Fibroblast of lung (primary cell): ENCODE measurements around the gene SLC23A2. TPM values are rescaled to one million over a fixed set of nuclear protein-coding genes. Genes with fewer than 3 reads are reported as not detected.

Experiments used
- DNase-seq, 2 donors: peaks; one replicate each; pipeline versions ENCODE4 v3.0.0 to v3.0.0-alpha.2; 2010; ENCODE audit warnings: low read depth in 2 of 2
- H2AFZ ChIP-seq: 2 replicates; pipeline ENCODE4 v1.5.1; 2012; ENCODE audit warnings: low read length, control low read depth, inconsistent platforms
- H3K27ac ChIP-seq: 2 replicates; pipeline ENCODE4 v1.5.1; 2011; ENCODE audit warnings: low read length, control low read depth; ENCODE audit not compliant: insufficient read depth
- H3K27me3 ChIP-seq: 2 replicates; pipeline ENCODE4 v1.5.1; 2011; ENCODE audit warnings: mild to moderate bottlenecking, low read length; ENCODE audit not compliant: control insufficient read depth, insufficient read depth
- H3K36me3 ChIP-seq: 2 replicates; pipeline ENCODE4 v1.5.1; 2011; ENCODE audit warnings: low read length; ENCODE audit not compliant: control insufficient read depth, insufficient read depth
- H3K4me1 ChIP-seq: 2 replicates; pipeline ENCODE4 v1.5.1; 2011; ENCODE audit warnings: low read length; ENCODE audit not compliant: control insufficient read depth, insufficient read depth; ENCODE audit errors: extremely low read depth
- H3K4me2 ChIP-seq: 2 replicates; pipeline ENCODE4 v1.5.1; 2011; ENCODE audit warnings: low read length, control low read depth; ENCODE audit not compliant: insufficient read depth; ENCODE audit errors: extremely low read depth
- H3K4me3 ChIP-seq, 4 experiments: fragments of 200-600 bp in 1 of 4; sonication (generic) in 1 of 4; replicated peaks in 1 of 4; 2 replicates each; pipeline ENCODE4 v1.5.1; 2011 to 2016; ENCODE audit warnings: low read length in 4 of 4, low read depth in 3 of 4, mild to moderate bottlenecking in 3 of 4, control low read depth in 2 of 4, inconsistent platforms in 1 of 4, mixed read lengths in 1 of 4; ENCODE audit not compliant: insufficient read depth in 1 of 4; ENCODE audit errors: control extremely low read depth in 1 of 4
- H3K79me2 ChIP-seq: 2 replicates; pipeline ENCODE4 v1.5.1; 2012; ENCODE audit warnings: mild to moderate bottlenecking, low read length, inconsistent platforms; ENCODE audit not compliant: control insufficient read depth, insufficient read depth
- H3K9ac ChIP-seq: 2 replicates; pipeline ENCODE4 v1.5.1; 2011; ENCODE audit warnings: mild to moderate bottlenecking, low read length, control low read depth; ENCODE audit not compliant: insufficient read depth
- H3K9me3 ChIP-seq: 2 replicates; pipeline ENCODE4 v1.5.1; 2012; ENCODE audit warnings: low read depth, low read length; ENCODE audit not compliant: control insufficient read depth, insufficient read depth
- H4K20me1 ChIP-seq: 2 replicates; pipeline ENCODE4 v1.5.1; 2011; ENCODE audit warnings: low read length; ENCODE audit not compliant: control insufficient read depth, insufficient read depth; ENCODE audit errors: extremely low read depth
- CTCF ChIP-seq, 2 donors: IDR thresholded peaks in 1 of 2; conservative IDR thresholded peaks in 1 of 2; 1 replicate in 1 of 2; 2 replicates in 1 of 2; pipeline ENCODE4 v1.5.1; 2011 to 2012; ENCODE audit warnings: low read length in 2 of 2, control low read depth in 1 of 2, inconsistent platforms in 1 of 2, low read depth in 1 of 2, mild to moderate bottlenecking in 1 of 2
- EZH2 ChIP-seq: IDR thresholded peaks from 2 replicates; pipeline ENCODE4 v1.5.1; 2012; ENCODE audit warnings: low read length, control low read depth, mild to moderate bottlenecking; ENCODE audit errors: missing control alignments
- polyA plus RNA-seq, 2 donors: library from polyadenylated mRNA; depleted of rRNA in 1 of 2; stranded (reverse) in 1 of 2; unstranded in 1 of 2; fragments of >200 nt; gene quantifications; 2 replicates each; pipeline ENCODE4 v1.2.1, GENCODE V29; 2011 to 2012; ENCODE audit warnings: missing spikeins in 1 of 2
- total RNA-seq: library from RNA; depleted of rRNA; stranded (reverse); fragments of >200 nt; gene quantifications from 2 replicates; pipeline ENCODE4 v1.2.1, GENCODE V29; 2014

SLC23A2 gene
- total and polyA plus RNA-seq, 2 donors (not counting 1 experiment from before 2014, with no cell fraction given), result 12.1 to 17.5 TPM

- H3K27ac ChIP-seq, result no peak overlapping the region
- no peak for DNase-seq
- peaks cover 15% of the 10 kb centered on the region for H3K79me2 ChIP-seq
- TF ChIP-seq EZH2, result no peak
- TF ChIP-seq CTCF (conservative IDR thresholded peaks at IDR 0.05 in 1 of 2, IDR thresholded peaks at IDR 0.05 in 1 of 2; ENCODE audit: low read depth in 1 of 2, low read length in 2 of 2), result no peak
- H2AFZ ChIP-seq, result no peak overlapping the region
- H3K4me1 ChIP-seq, result peaks cover 6% of the 10 kb centered on the region
- H3K9ac ChIP-seq, result no peak overlapping the region
- no peaks in the 10 kb centered on the region for H3K36me3 ChIP-seq
- H4K20me1 ChIP-seq, result no peaks in the 10 kb centered on the region
- no peaks in the 10 kb centered on the region for H3K27me3 ChIP-seq
- H3K9me3 ChIP-seq, result no peaks in the 10 kb centered on the region
- H3K4me2 ChIP-seq, result no peak overlapping the region
- no peak overlapping the region for H3K4me3 ChIP-seq
Observed at GRCh38 chr20:5003626-5004025, 2.3 kb upstream of the SLC23A2 start.

GRCh38 chr20:5002077-5002413, 735 bp upstream of the SLC23A2 start:
- DNase-seq, result no peak
- no peaks in the 10 kb centered on the region for H3K27me3 ChIP-seq
- TF ChIP-seq CTCF (conservative IDR thresholded peaks at IDR 0.05 in 1 of 2, IDR thresholded peaks at IDR 0.05 in 1 of 2; ENCODE audit: low read depth in 1 of 2, low read length in 2 of 2) (no peak), EZH2 (no peak)
- no peak overlapping the region for H3K9ac ChIP-seq
- H2AFZ ChIP-seq, result peak overlapping the region; percentile 92
- no peaks in the 10 kb centered on the region for H3K36me3 ChIP-seq
- H3K4me3 ChIP-seq, result peak overlapping the region in 3 of 4 experiments; percentile 57 to 68 (median 63)
- H4K20me1 ChIP-seq, result no peaks in the 10 kb centered on the region
- H3K79me2 ChIP-seq, result peaks cover 21% of the 10 kb centered on the region
- H3K4me1 ChIP-seq, result peaks cover 6% of the 10 kb centered on the region
- peak overlapping the region; percentile 94 for H3K4me2 ChIP-seq
- H3K27ac ChIP-seq, result no peak overlapping the region
- H3K9me3 ChIP-seq, result no peaks in the 10 kb centered on the region

DNA sequence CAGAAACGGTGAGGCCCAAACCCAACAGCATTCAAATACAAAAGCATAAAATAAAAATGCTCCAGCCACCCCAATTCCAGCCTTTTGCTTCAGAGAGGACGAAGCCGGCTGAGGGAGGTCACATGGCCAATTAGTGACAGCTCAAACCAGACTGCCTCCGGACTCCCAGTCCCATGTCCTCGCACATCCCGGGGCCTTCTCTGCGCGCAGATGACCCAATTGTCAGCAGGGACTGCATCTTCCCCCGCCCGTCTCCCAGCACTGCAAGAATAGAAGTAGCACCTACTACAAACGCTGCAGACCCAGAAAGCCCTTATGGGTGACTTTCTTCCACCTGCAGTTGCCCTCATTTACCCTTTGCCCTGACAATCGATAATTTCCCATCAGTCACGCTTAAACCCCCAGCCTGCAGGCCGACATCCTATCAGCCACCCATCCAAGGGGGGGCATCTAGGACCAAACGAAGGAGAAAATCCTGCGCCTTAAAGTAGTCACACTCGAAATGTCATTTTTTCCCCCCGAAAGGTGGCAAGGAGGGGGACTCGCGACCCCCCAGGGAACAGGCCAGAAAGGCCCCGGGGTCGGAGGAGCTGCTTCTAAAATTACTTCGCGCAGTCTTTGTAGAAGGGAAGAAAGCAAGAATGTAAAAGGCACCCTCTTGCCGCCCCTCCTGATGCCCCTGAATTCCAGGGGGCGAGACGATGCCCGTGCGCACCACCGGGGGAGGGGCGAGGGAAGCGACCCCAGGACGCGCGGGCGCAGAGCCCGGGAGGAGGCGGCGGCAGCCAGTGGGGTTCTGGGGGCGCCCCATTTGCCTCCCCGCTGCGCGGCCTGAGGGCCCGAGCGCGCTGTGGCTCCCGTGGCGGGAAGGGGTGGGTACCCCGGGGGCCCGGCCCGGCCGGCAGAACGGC, 792 bp downstream of the SLC23A2 start:
- no peaks in the 10 kb centered on the region for H4K20me1 ChIP-seq
- TF ChIP-seq EZH2 (no peak), CTCF (conservative IDR thresholded peaks at IDR 0.05 in 1 of 2, IDR thresholded peaks at IDR 0.05 in 1 of 2; ENCODE audit: low read depth in 1 of 2, low read length in 2 of 2) (no peak)
- DNase-seq, result no peak
- H2AFZ ChIP-seq, result peak overlapping the region; percentile 57
- H3K9ac ChIP-seq, result peak overlapping the region; percentile 62
- H3K27ac ChIP-seq, result no peak overlapping the region
- H3K36me3 ChIP-seq, result no peaks in the 10 kb centered on the region
- H3K79me2 ChIP-seq, result peaks cover 22% of the 10 kb centered on the region
- peaks cover 6% of the 10 kb centered on the region for H3K4me1 ChIP-seq
- H3K27me3 ChIP-seq, result no peaks in the 10 kb centered on the region
- peak overlapping the region; percentile 94 for H3K4me2 ChIP-seq
- peak overlapping the region; percentile 75 to 78 (median 76) for H3K4me3 ChIP-seq
- H3K9me3 ChIP-seq, result no peaks in the 10 kb centered on the region
